ENCODE results near the gene RANBP9. TPM values are rescaled to one million over a fixed set of nuclear protein-coding genes. Genes with fewer than 3 reads are reported as not detected.

RANBP9 gene
- total and polyA plus RNA-seq, 2 of the 13 experiments (the other 11 are each of a cell fraction or from before 2014, with no cell fraction given): 26.6 to 30.6 TPM

- TF ChIP-seq SNAI1 (CRISPR knock-in tag; IDR thresholded peaks at IDR 0.05; ENCODE audit: borderline replicate concordance): peak; percentile 39; the same call in 1 of the 2 replicates
- TF ChIP-seq KLF15 (CRISPR knock-in tag; IDR thresholded peaks at IDR 0.05; ENCODE audit: borderline replicate concordance): 0 out of 2 replicates have a peak, but pooled peaks have one; percentile 85
- no peak for TF ChIP-seq ZNF263 (CRISPR knock-in tag; IDR thresholded peaks at IDR 0.05)
- peak; percentile 18; the same call in 1 of the 2 replicates for TF ChIP-seq ZNF790 (CRISPR knock-in tag; IDR thresholded peaks at IDR 0.05; ENCODE audit: borderline replicate concordance)
- peak; percentile 96 for TF ChIP-seq DMAP1 (CRISPR knock-in tag; IDR thresholded peaks at IDR 0.05)
- no peak for TF ChIP-seq RFX5 (IDR thresholded peaks at IDR 0.05; ENCODE audit: low read depth, low read length)
- peak; percentile 80; the same call in 1 of the 2 replicates for TF ChIP-seq ZBTB38 (CRISPR knock-in tag; IDR thresholded peaks at IDR 0.05)
- TF ChIP-seq ZNF230 (CRISPR knock-in tag; IDR thresholded peaks at IDR 0.05): peak; percentile 81; the same call in 1 of the 2 replicates
- TF ChIP-seq ZSCAN22 (CRISPR knock-in tag; IDR thresholded peaks at IDR 0.05): no peak
- no peak for TF ChIP-seq SMARCE1 (IDR thresholded peaks at IDR 0.05; ENCODE audit: borderline replicate concordance)
- no peak for TF ChIP-seq HNRNPUL1 (IDR thresholded peaks at IDR 0.05; ENCODE audit: low read depth, low read length)
- TF ChIP-seq GATAD1 (CRISPR knock-in tag; IDR thresholded peaks at IDR 0.05): peak; percentile 56
- TF ChIP-seq RXRB (CRISPR knock-in tag; IDR thresholded peaks at IDR 0.05; ENCODE audit: borderline replicate concordance): peak; percentile 93
- peak; percentile 87 for TF ChIP-seq ZNF747 (CRISPR knock-in tag; IDR thresholded peaks at IDR 0.05; ENCODE audit: borderline replicate concordance)
- no peak for TF ChIP-seq ZNF101 (CRISPR knock-in tag; IDR thresholded peaks at IDR 0.05; ENCODE audit: borderline replicate concordance, low read depth)
- TF ChIP-seq ZNF362 (CRISPR knock-in tag; IDR thresholded peaks at IDR 0.05; ENCODE audit: borderline replicate concordance): peak; percentile 39; the same call in 1 of the 2 replicates
- TF ChIP-seq MTERF4 (CRISPR knock-in tag; IDR thresholded peaks at IDR 0.05): peak; percentile 89
- peak; percentile 91 for TF ChIP-seq THAP9 (CRISPR knock-in tag; IDR thresholded peaks at IDR 0.05; ENCODE audit: borderline replicate concordance)
- no peak for TF ChIP-seq ZNF337 (CRISPR knock-in tag; IDR thresholded peaks at IDR 0.05; ENCODE audit: borderline replicate concordance, low read depth)
- TF ChIP-seq TBX2 (CRISPR knock-in tag; IDR thresholded peaks at IDR 0.05; ENCODE audit: borderline replicate concordance): peak; percentile 93
- no peak for TF ChIP-seq SCMH1 (CRISPR knock-in tag; IDR thresholded peaks at IDR 0.05; ENCODE audit: borderline replicate concordance)
- no peak for TF ChIP-seq ZNF383 (CRISPR knock-in tag; IDR thresholded peaks at IDR 0.05; ENCODE audit: borderline replicate concordance)
- no peak for TF ChIP-seq ZNF326 (CRISPR knock-in tag; IDR thresholded peaks at IDR 0.05; ENCODE audit: borderline replicate concordance)
- peak; percentile 89 for TF ChIP-seq ZNF792 (CRISPR knock-in tag; IDR thresholded peaks at IDR 0.05)
Measured at GRCh38 chr6:13574571-13575376, 136.9 kb downstream of the RANBP9 start, which contains the start of gene SIRT5 (continued).
